GM21381 (cell line): ENCODE results near the gene KANSL1.

Experiments
- ATAC-seq: cut with Tn5 transposase; IDR thresholded peaks from one replicate; pipeline ENCODE4 v1.9.1; 2021; ENCODE audit warnings: mild to moderate bottlenecking, moderate library complexity; ENCODE audit not compliant: unreplicated experiment

The KANSL1 gene

GRCh38 chr17:45987706-45988105, 205.5 kb downstream of the KANSL1 start:
- no peak for ATAC-seq

DNA sequence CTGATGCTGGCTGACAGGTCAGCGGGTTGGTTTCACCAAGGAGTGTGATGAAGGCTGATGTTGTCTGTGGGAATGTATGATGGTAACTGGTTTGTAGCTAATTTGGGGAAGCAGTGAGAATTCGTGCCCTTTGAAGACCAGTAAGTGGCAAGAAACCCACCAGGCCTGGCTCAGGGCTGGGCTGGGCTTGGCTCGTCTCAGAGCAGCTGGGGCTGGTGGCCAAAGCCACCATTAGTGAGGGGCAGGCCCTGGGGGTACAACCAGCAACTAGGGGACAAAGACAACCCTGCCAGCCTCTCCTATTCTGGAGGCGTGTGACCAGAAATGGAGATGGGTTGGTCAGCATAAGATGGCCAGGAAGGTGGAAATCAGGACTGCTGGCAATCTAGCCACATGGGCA, 207.2 kb downstream of the KANSL1 start:
- ATAC-seq, result no peak

DNA sequence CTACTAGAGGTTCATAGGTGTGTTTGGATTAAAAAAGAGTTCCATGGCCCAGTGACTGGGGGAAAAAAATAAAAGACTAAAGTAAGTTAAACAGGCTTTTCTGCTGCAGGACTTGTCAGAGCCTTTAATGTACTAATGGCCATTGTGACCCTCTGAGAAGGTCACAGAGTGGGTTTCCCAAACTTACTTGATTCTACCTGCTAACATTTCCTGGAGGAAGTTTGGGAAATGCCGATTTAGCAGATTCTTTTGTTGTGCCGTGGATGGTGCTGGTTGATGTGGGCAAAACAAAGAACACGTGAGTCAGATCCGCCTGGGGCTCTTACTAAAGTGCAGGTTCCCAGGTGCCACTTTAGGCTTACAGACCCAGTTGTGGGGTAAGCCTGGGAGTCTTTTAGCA, 207.8 kb downstream of the KANSL1 start:
- ATAC-seq, result no peak

- no peak for ATAC-seq
Observed at GRCh38 chr17:45984368-45984767, 208.9 kb downstream of the KANSL1 start.

GRCh38 chr17:45983614-45984310, 209.5 kb downstream of the KANSL1 start:
- ATAC-seq, result no peak

DNA sequence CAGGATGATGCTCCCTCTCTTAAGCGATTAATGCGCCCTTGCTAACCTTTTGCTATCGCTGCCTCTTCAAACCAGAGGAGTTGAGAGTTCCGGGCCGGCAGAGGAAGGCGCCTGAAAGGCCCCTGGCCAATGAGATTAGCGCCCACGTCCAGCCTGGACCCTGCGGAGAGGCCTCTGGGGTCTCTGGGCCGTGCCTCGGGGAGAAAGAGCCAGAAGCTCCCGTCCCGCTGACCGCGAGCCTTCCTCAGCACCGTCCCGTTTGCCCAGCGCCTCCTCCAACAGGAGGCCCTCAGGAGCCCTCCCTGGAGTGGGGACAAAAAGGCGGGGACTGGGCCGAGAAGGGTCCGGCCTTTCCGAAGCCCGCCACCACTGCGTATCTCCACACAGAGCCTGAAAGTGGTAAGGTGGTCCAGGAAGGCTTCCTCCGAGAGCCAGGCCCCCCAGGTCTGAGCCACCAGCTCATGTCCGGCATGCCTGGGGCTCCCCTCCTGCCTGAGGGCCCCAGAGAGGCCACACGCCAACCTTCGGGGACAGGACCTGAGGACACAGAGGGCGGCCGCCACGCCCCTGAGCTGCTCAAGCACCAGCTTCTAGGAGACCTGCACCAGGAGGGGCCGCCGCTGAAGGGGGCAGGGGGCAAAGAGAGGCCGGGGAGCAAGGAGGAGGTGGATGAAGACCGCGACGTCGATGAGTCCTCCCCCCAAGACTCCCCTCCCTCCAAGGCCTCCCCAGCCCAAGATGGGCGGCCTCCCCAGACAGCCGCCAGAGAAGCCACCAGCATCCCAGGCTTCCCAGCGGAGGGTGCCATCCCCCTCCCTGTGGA, 210.2 kb downstream of the KANSL1 start:
- ATAC-seq, result no peak

DNA sequence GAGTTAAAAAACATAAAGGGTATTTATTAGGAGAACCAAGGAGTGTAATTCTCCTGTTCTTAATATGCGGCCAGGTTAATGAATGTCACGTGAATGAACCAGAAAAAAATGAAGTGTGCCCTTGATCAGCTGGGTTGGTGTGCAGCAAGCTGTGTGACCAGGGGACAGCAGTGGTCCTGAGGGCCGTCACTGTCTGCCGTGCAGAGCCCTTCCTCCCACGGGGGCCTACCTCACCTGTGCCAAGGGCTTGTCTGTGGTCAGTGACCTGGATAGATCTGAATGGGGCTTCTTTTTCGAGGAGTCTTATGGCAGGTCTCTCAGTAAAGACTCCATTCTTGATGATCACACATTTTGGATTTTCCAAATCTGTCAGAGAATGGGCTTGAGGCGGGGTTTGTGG, 211.9 kb downstream of the KANSL1 start:
- ATAC-seq, result no peak

GRCh38 chr17:45980855-45981254, 212.4 kb downstream of the KANSL1 start:
- no peak for ATAC-seq
